ENCODE results near the gene HDAC2. TPM values are rescaled to one million over a fixed set of nuclear protein-coding genes. Genes with fewer than 3 reads are reported as not detected.

HDAC2 gene
- total RNA-seq, 4 donors from 2014 or later, result 27.9 to 33.7 (median 30.8) TPM

DNA sequence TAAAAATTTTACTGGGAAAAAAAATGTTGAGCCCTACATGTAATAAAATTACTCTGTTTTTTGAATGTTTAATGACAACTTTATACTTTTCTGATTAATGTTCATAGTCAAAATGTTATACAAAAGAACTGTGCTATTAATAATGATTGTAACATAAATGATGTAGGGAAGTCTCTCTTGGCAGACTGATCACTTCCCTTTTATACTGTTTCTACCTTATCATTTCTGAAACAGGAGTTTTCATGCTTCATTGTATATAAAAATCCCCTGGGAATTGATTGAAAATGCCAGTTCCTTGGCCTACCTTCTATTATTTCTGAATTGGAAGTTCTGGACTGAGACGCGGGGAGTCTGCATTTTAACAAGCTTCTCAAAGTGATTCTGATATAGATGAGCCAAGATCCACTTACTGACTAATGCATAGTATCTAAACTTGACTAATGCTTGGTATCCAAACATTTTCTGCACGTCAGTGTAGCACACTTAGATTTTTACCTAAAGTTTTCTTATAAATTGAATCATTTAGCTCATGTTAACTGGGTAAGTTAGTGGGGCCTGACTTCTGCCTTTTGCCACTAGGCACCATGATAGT is 7.2 kb upstream of the HDAC2 start:
- TF ChIP-seq, protein P1, sequence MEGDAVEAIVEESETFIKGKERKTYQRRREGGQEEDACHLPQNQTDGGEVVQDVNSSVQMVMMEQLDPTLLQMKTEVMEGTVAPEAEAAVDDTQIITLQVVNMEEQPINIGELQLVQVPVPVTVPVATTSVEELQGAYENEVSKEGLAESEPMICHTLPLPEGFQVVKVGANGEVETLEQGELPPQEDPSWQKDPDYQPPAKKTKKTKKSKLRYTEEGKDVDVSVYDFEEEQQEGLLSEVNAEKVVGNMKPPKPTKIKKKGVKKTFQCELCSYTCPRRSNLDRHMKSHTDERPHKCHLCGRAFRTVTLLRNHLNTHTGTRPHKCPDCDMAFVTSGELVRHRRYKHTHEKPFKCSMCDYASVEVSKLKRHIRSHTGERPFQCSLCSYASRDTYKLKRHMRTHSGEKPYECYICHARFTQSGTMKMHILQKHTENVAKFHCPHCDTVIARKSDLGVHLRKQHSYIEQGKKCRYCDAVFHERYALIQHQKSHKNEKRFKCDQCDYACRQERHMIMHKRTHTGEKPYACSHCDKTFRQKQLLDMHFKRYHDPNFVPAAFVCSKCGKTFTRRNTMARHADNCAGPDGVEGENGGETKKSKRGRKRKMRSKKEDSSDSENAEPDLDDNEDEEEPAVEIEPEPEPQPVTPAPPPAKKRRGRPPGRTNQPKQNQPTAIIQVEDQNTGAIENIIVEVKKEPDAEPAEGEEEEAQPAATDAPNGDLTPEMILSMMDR (IDR thresholded peaks at IDR 0.05 in 4 of 5, conservative IDR thresholded peaks at IDR 0.05 in 1 of 5), result no peak
- TF ChIP-seq POLR2A (IDR thresholded peaks at IDR 0.05), result no peak
- no peak overlapping the region for H3K4me3 ChIP-seq
- no peak for ATAC-seq
- intact Hi-C loops (cut with DNase I; ENCODE audit: low total_unique reads), result no loop called here
- DNase-seq, result no peak
- H3K4me1 ChIP-seq, result no peaks in the 10 kb centered on the region
- H3K9me3 ChIP-seq, result no peaks in the 10 kb centered on the region
- no peaks in the 10 kb centered on the region for H3K36me3 ChIP-seq
- in situ Hi-C loops (cut with MboI; ENCODE audit: low sequenced_read_pairs in 4 of 4), result no loop called here
- H3K27ac ChIP-seq, result no peak overlapping the region
- H3K27me3 ChIP-seq, result no peaks in the 10 kb centered on the region

DNA sequence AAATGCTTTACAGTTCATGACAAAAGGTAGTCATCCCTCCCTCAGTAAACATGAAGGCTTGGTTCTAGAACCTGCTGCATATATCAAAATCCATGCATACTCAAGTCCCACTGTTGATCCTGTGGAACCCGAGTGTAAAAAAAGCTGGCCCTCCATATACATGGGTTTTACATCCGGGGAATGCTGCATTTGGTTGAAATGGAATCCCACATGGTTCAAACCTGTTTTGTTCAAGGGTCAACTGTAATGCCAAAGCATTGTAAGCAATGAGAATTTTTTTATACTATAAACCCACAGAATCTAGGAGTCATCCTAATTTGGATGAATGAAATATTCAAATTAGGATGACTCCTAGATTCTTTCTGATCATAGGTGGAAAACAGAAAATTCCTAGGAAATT is 5.9 kb upstream of the HDAC2 start:
- Histone ChIP-seq H3K9me3 (no peaks in the 10 kb centered on the region), H3K4me1 (peaks cover 2 to 4% of the 10 kb centered on the region in 2 donors), H3K4me3 (no peak overlapping the region), H3K27me3 (no peaks in the 10 kb centered on the region), H3K27ac (no peak overlapping the region), H3K36me3 (no peaks in the 10 kb centered on the region)
- intact Hi-C loops (cut with DNase I; ENCODE audit: low total_unique reads) (no loop called here), in situ Hi-C loops (cut with MboI; ENCODE audit: low sequenced_read_pairs in 4 of 4) (no loop called here)
- no peak for DNase-seq
- TF ChIP-seq, protein P1 (IDR thresholded peaks at IDR 0.05 in 4 of 5, conservative IDR thresholded peaks at IDR 0.05 in 1 of 5), result no peak
- TF ChIP-seq POLR2A (IDR thresholded peaks at IDR 0.05), result no peak
- ATAC-seq, result no peak

DNA sequence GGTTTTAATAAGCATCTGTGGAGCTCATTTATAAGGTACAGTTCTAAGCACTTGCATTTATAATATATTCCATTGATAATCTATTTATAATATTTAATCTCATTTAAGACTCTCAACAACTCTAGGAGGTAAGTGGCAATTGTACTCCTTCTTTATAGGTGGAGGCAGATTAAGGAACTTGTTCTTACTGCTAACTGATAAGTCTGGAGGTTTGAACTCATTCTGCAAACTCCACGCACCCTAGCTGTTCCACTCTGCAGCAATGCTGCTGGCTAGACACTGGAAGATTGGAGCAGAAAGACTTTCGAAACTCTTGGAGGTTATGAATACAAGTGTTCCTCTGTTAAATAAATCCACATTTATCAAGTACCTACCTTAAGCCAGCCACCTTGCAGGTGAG is 793 bp upstream of the HDAC2 start:
- H3K27ac ChIP-seq, result peak overlapping the region; percentile 90 to 98 (median 95)
- TF ChIP-seq, protein P1 (IDR thresholded peaks at IDR 0.05 in 4 of 5, conservative IDR thresholded peaks at IDR 0.05 in 1 of 5), result no peak
- TF ChIP-seq POLR2A (IDR thresholded peaks at IDR 0.05), result no peak

DNA sequence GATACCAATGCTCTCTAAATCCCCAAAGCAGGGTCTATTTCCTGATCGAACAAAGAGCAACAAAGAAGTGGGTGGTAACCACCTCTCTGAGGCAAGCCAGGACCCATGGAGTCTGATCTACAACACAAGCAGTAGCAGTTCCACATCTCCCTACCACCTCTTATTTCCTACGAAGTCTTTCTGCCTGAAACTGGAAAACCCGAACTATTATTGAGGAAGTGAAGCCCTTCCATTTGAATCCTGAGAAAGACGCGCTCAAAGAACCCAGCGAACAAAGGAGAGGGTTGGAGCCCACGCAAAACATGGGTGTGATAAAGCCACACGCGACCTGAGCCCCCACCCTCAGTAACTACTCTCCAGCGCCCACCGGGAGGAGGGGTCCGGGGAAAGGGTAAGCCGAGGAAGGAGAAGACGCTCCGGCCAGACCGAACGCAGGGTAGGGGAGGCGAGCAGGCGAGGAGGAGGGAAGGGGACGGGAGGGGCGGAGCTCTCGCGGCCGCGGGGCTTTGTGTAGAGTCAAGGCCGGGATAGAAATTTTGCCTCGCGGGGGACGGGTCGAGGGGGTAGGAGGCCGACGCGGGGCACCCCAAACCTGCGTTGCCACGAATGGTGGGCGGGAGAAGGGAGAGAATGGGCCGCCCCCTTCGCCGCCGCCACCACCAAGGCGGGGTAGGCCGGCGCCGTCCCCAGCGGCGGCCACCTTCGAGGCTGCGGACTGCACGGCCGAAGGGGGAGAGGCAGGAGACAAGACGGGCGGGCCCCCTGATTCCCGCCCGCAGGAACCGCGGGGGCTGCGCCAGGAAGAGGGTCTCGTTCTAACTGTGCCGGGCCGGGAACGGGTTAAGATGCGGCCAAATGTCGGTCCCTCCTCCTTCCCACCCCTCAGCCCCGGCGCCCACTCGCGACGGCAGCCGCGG is 802 bp downstream of the HDAC2 start:
- intact Hi-C loops (cut with DNase I; ENCODE audit: low total_unique reads), result no loop called here
- Histone ChIP-seq H3K36me3 (no peaks in the 10 kb centered on the region), H3K4me3 (peak overlapping the region; percentile 90 to 100 (median 98)), H3K4me1 (peaks cover 36 to 50% of the 10 kb centered on the region in 2 donors), H3K9me3 (no peaks in the 10 kb centered on the region), H3K27me3 (no peaks in the 10 kb centered on the region), H3K27ac (peak overlapping the region; percentile 90 to 98 (median 95))
- ATAC-seq, result peak; percentile 56 to 62
- peak in 1 of 2 donors; percentile 29 for DNase-seq
- in situ Hi-C loops (cut with MboI; ENCODE audit: low sequenced_read_pairs in 4 of 4), result no loop called here
- TF ChIP-seq, protein P1 (IDR thresholded peaks at IDR 0.05 in 4 of 5, conservative IDR thresholded peaks at IDR 0.05 in 1 of 5), result no peak
- TF ChIP-seq POLR2A (IDR thresholded peaks at IDR 0.05), result no peak

More for the DNA sequence above, 793 bp upstream of the HDAC2 start:
- Histone ChIP-seq H3K4me1 (peaks cover 34 to 35% of the 10 kb centered on the region in 2 donors), H3K36me3 (no peaks in the 10 kb centered on the region), H3K27me3 (no peaks in the 10 kb centered on the region), H3K9me3 (no peaks in the 10 kb centered on the region), H3K4me3 (peak overlapping the region; percentile 90 to 100 (median 98))
- intact Hi-C loops (cut with DNase I; ENCODE audit: low total_unique reads) (no loop called here), in situ Hi-C loops (cut with MboI; ENCODE audit: low sequenced_read_pairs in 4 of 4) (no loop called here)
- ATAC-seq (no peak), DNase-seq (no peak)

Measured in gastrocnemius medialis (tissue), 4 donors.